ENCODE results near the gene SYT14.
"Not testable (repeated sequence)": the region's sequence is repeated elsewhere in the genome, so short reads cannot be mapped to it uniquely, and the experiment has no call there.

SYT14 gene

GRCh38 chr1:210112906-210113305 lies 174.9 kb downstream of the SYT14 start:
- FAIRE-seq; DNase-seq (ENCODE audit: low spot score): not testable (repeated sequence)

- DNase-seq (ENCODE audit: low spot score): no peak
- no peak for FAIRE-seq
Observed at GRCh38 chr1:210117198-210117597, 179.2 kb downstream of the SYT14 start.

- DNase-seq (ENCODE audit: low spot score) (no peak), FAIRE-seq (no peak)
Observed at GRCh38 chr1:210117681-210118170, 179.7 kb downstream of the SYT14 start.

- FAIRE-seq (no peak), DNase-seq (ENCODE audit: low spot score) (no peak)
Observed at GRCh38 chr1:210123383-210123782, 185.4 kb downstream of the SYT14 start.

GRCh38 chr1:210123924-210124589 lies 186.0 kb downstream of the SYT14 start:
- DNase-seq (ENCODE audit: low spot score): peak; percentile 49
- FAIRE-seq: no peak

- no peak for FAIRE-seq
Observed at GRCh38 chr1:210124736-210125135, 186.7 kb downstream of the SYT14 start.

GRCh38 chr1:210125143-210125542 lies 187.1 kb downstream of the SYT14 start:
- DNase-seq (ENCODE audit: low spot score): no peak
- FAIRE-seq: no peak

More at GRCh38 chr1:210124736-210125135, 186.7 kb downstream of the SYT14 start:
- no peak for DNase-seq (ENCODE audit: low spot score)

GRCh38 chr1:210129092-210129491 lies 191.1 kb downstream of the SYT14 start:
- DNase-seq (ENCODE audit: low spot score) (no peak), FAIRE-seq (no peak)

GRCh38 chr1:210129759-210130158 lies 191.7 kb downstream of the SYT14 start:
- no peak for FAIRE-seq
- no peak for DNase-seq (ENCODE audit: low spot score)

GRCh38 chr1:210132582-210132981 lies 194.6 kb downstream of the SYT14 start:
- DNase-seq (ENCODE audit: low spot score): peak; percentile 34

GRCh38 chr1:210143465-210144062 lies 205.5 kb downstream of the SYT14 start:
- FAIRE-seq: no peak
- DNase-seq (ENCODE audit: low spot score): peak; percentile 22

More at GRCh38 chr1:210132582-210132981, 194.6 kb downstream of the SYT14 start:
- no peak for FAIRE-seq

- FAIRE-seq (no peak), DNase-seq (ENCODE audit: low spot score) (no peak)
Observed at GRCh38 chr1:210144736-210145135, 206.7 kb downstream of the SYT14 start.

- DNase-seq (ENCODE audit: low spot score): no peak
Observed at GRCh38 chr1:210151052-210151672, 213.1 kb downstream of the SYT14 start.

GRCh38 chr1:210159211-210159610 lies 221.2 kb downstream of the SYT14 start:
- DNase-seq (ENCODE audit: low spot score): no peak
- no peak for FAIRE-seq

More at GRCh38 chr1:210151052-210151672, 213.1 kb downstream of the SYT14 start:
- FAIRE-seq: no peak

GRCh38 chr1:210170220-210170619 lies 232.2 kb downstream of the SYT14 start:
- no peak for FAIRE-seq
- DNase-seq (ENCODE audit: low spot score): no peak

GRCh38 chr1:210174133-210174532 lies 236.1 kb downstream of the SYT14 start:
- FAIRE-seq: no peak
- DNase-seq (ENCODE audit: low spot score): no peak

GRCh38 chr1:210185063-210185462 lies 247.0 kb downstream of the SYT14 start:
- DNase-seq (ENCODE audit: low spot score): no peak

GRCh38 chr1:210187849-210188606 lies 250.0 kb downstream of the SYT14 start:
- FAIRE-seq: peak; percentile 74
- not testable (repeated sequence) for DNase-seq (ENCODE audit: low spot score)

More at GRCh38 chr1:210185063-210185462, 247.0 kb downstream of the SYT14 start:
- no peak for FAIRE-seq

GRCh38 chr1:210189426-210189825 lies 251.4 kb downstream of the SYT14 start:
- no peak for DNase-seq (ENCODE audit: low spot score)
- FAIRE-seq: no peak

GRCh38 chr1:210195635-210196160 lies 257.7 kb downstream of the SYT14 start:
- DNase-seq (ENCODE audit: low spot score) (no peak), FAIRE-seq (no peak)

- not testable (repeated sequence) for DNase-seq (ENCODE audit: low spot score); FAIRE-seq
Observed at GRCh38 chr1:210196266-210196665, 258.2 kb downstream of the SYT14 start.

All from urothelium cell line (cell line).